ENCODE data around the gene GFPT2. TPM values are rescaled to one million over a fixed set of nuclear protein-coding genes. Genes with fewer than 3 reads are reported as not detected.

Gene GFPT2
- total and polyA plus RNA-seq, 2 of the 8 experiments (the other 6 are each of a cell fraction or from before 2014, with no cell fraction given) = 83.7 to 143 TPM

GRCh38 chr5:180334176-180334575 is 19.0 kb downstream of the GFPT2 start:
- Histone ChIP-seq H3K4ac (replicated peaks; ENCODE audit: insufficient read length, low read depth, low read length) (no peak overlapping the region), H2AK5ac (ENCODE audit: low read depth, low read length) (no peak overlapping the region), H3K4me2 (ENCODE audit: insufficient read depth in 1 of 2, low read depth in 2 of 2, low read length in 2 of 2) (no peak overlapping the region), H3K4me3 (ENCODE audit: extremely low read depth in 1 of 4, insufficient read depth in 2 of 4, low read depth in 3 of 4, low read length in 4 of 4) (no peak overlapping the region), H2BK12ac (ENCODE audit: low read depth, low read length) (peak overlapping the region; percentile 71; the same call in 1 of the 2 replicates), H3K79me1 (ENCODE audit: low read depth, low read length) (peaks cover 2% of the 10 kb centered on the region; the same call in 1 of the 2 replicates), H3K9me3 (ENCODE audit: insufficient read depth in 2 of 2, low read depth in 1 of 2, low read length in 1 of 2) (no peaks in the 10 kb centered on the region), H3K23me2 (ENCODE audit: low read depth, low read length) (no peaks in the 10 kb centered on the region), H2AFZ (ENCODE audit: low read length) (no peak overlapping the region), H2BK20ac (ENCODE audit: low read length) (no peak overlapping the region; the same call in 1 of the 2 replicates), H4K91ac (replicated peaks; ENCODE audit: insufficient read length, low read length) (peak overlapping the region; percentile 19), H2BK15ac (ENCODE audit: low read length) (no peak overlapping the region), H2BK5ac (ENCODE audit: low read depth, low read length) (peak overlapping the region; percentile 54), H2BK120ac (replicated peaks; ENCODE audit: low read depth, low read length) (no peak overlapping the region), H4K8ac (ENCODE audit: extremely low read depth, insufficient read depth, low read length) (no peak overlapping the region), H3K18ac (ENCODE audit: extremely low read depth, low read length) (0 out of 2 replicates have a peak overlapping the region, but pooled peaks have one; percentile 32), H3K27ac (ENCODE audit: low read depth, low read length) (no peak overlapping the region), H3K36me3 (ENCODE audit: control insufficient read depth in 2 of 4, insufficient read depth in 4 of 4, low read length in 3 of 4) (peaks cover 40 to 69% (median 62%) of the 10 kb centered on the region in 4 experiments), H3K56ac (replicated peaks; ENCODE audit: insufficient read length, low read depth, low read length) (no peak overlapping the region), H3K4me1 (replicated peaks in 1 of 4; ENCODE audit: control insufficient read depth in 3 of 4, insufficient read depth in 4 of 4, low read length in 3 of 4) (peaks cover 12 to 16% (median 12%) of the 10 kb centered on the region in 4 experiments), H3K9ac (replicated peaks in 1 of 4; ENCODE audit: extremely low read depth in 1 of 4, low read depth in 3 of 4, low read length in 3 of 4) (no peak overlapping the region), H3K79me2 (ENCODE audit: control insufficient read depth in 1 of 2, insufficient read depth in 2 of 2, low read length in 2 of 2) (peaks cover 0 to 6% of the 10 kb centered on the region in 2 experiments; a peak in 2 of 4 replicates), H4K5ac (ENCODE audit: insufficient read length, low read depth, low read length) (no peak overlapping the region), H4K20me1 (replicated peaks in 1 of 2; ENCODE audit: control insufficient read depth in 1 of 2, insufficient read depth in 2 of 2, low read length in 2 of 2) (peaks cover 0 to 2% of the 10 kb centered on the region in 2 experiments), H3K23ac (ENCODE audit: insufficient read length) (no peak overlapping the region), H3K27me3 (replicated peaks in 1 of 4; ENCODE audit: control insufficient read depth in 3 of 4, extremely low read depth in 1 of 4, insufficient read depth in 3 of 4, low read length in 3 of 4) (no peaks in the 10 kb centered on the region), H3K14ac (ENCODE audit: insufficient read length) (no peak overlapping the region)
- no peak for DNase-seq (ENCODE audit: low read depth in 1 of 2, low spot score in 2 of 2)
- FAIRE-seq = no peak
- ChIA-PET POLR2A (ENCODE audit: partially characterized antibody) (interaction anchor here (1.2 to 10.9 kb wide), 2 partner anchors 11 to 18 kb away, joined by 3 to 146 read pairs; no protein-coding TSS in a partner anchor), CTCF (ENCODE audit: partially characterized antibody) (interaction anchor here (1.4 to 14.0 kb wide), 5 partner anchors 10 to 138 kb away, joined by 3 to 192 read pairs (median 5); no protein-coding TSS in a partner anchor)
- 94% methylated on average over 6 of the region's 6 CpGs; no CpG with 5 or more reads in 1 of the 2 experiments for WGBS, 2 experiments (ENCODE audit: extremely low coverage in 1 of 2, insufficient coverage in 1 of 2, insufficient read length in 1 of 2, insufficient replicate concordance in 2 of 2, low coverage in 1 of 2, low lambda C conversion rate in 2 of 2, missing lambda C conversion rate in 1 of 2)
- TF ChIP-seq KDM1A (IDR thresholded peaks at IDR 0.05; ENCODE audit: borderline replicate concordance, low read length) (no peak), KDM5A (IDR thresholded peaks at IDR 0.05; ENCODE audit: low read length) (no peak), CHD2 (IDR thresholded peaks at IDR 0.05; ENCODE audit: low read length) (no peak), SIX5 (IDR thresholded peaks at IDR 0.05; ENCODE audit: low read depth, low read length) (no peak), NRF1 (IDR thresholded peaks at IDR 0.05; ENCODE audit: low read depth, low read length) (no peak), E2F6 (IDR thresholded peaks at IDR 0.05) (no peak), SAP30 (IDR thresholded peaks at IDR 0.05; ENCODE audit: insufficient read depth, insufficient replicate concordance, low read length) (no peak), RNF2 (IDR thresholded peaks at IDR 0.05; ENCODE audit: borderline replicate concordance, low read depth, low read length, missing control alignments, poor library complexity, severe bottlenecking) (no peak), JUND (IDR thresholded peaks at IDR 0.05; ENCODE audit: low read length) (no peak), POU5F1 (IDR thresholded peaks at IDR 0.05; ENCODE audit: low read depth, low read length) (no peak), TBP (IDR thresholded peaks at IDR 0.05; ENCODE audit: low read depth, low read length) (no peak), SRF (IDR thresholded peaks at IDR 0.05; ENCODE audit: low read depth, low read length) (no peak), BCL11A (IDR thresholded peaks at IDR 0.05; ENCODE audit: low read depth in 2 of 2, low read length in 2 of 2) (no peak)

All from H1 (cell line).